GM19099 (cell line): ENCODE data around the gene CUX1.

Experiments used
- POLR2A ChIP-seq: IDR thresholded peaks from 3 replicates; pipeline ENCODE4 v1.6.1; 2011; ENCODE audit warnings: low read depth; ENCODE audit not compliant: insufficient read length; ENCODE audit errors: extremely low read depth

CUX1 gene

DNA sequence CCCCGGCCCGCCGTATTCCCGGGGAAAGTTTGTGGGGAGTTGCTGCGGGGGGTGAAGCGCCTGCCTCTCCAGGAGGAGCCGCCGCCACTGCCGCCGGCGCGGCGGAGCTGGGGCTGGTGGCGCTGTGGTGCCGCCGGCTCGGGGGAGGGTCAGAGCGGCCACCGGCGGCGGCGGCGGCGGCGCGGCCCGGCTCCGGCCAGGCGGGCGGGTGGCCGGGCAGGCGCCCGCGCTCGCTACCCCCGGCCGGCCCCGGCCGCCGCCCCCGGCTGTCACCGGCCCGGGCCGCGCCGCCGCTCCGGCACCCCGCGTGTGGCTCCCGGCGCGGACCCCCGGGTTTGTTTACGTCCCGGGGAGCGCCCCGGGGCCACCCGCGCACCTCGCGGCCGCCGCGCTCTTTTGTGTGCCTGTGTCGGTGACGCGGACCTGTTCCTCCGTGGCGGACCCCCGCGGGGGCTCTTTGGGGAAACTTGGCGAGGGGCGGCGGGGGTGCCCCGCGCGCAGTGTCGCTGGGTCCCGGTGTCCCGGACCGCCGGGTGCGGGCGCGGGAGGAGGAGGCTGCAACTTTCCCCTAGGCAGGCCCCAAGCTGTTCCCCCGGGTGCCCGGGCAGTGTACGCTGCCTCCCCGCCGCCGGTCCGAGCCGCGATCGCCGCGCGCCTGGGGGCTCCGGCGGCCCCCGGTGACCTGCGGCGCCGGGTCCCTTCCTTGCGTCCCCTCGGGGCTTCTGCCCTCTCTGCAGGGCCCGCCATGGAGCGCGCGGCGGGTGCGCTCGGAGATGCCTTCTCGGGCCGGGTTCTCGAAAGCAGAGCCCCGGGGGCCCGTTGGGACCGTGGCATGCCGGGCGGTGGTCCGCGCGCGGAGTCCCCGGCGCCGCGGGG, 593 bp upstream of the CUX1 start:
- no peak for TF ChIP-seq POLR2A

DNA sequence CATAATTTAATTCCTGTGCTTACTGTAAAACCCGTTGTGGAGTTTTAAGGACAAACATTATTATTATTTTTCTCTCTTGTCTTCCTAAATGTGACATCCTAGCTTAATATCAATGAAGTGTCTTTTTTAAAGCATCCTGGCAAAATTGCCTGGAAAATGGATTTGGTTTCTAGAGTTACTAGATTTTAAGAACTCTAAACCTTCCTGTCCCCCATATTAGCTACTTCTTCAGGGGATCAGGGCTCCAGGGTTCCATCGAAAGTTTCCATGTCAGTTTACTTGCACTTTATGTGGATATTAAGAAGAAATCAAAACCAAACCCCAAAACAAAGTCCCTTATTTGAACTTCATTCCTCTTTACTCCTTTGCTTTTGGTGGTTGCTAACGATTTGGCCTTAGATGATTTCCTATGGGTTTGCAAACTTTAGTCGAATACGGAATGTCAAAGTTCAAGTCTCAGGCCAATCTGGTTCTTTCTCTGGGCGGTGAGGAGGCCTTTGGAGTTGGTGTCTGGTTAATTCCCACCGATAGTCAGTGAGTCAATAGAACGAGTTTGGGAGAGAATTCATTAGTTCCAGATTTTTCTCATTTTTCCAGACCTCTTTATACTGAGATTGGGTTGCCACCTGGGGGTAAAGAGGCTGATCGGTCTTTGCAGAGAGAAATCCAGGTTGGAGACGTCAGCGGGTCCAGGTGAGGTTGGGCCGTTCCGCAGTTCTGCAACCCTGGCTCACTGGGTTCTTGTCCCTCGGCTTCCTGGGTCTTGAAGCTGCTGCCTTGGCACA, 1.1 kb downstream of the CUX1 start:
- no peak for TF ChIP-seq POLR2A

DNA sequence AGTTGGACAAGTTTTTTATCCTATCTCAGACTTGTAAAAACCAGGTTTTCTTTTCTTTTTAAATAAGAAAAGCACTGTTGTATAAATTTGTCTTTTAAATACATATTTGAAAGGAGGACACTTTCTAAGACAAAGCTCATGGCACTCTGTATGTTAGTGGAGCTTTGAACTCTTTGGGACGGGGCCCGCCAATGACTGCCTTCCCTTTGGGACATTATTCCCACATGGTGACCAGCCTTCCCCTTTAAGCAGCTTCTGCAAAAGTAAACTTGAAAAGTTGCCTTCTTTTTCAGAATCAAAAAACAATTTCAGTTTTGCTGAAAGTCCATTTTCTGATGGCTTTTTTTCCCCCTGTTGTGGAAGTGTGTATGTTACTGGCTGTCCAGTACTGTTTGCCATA, 1.8 kb downstream of the CUX1 start:
- TF ChIP-seq POLR2A, result no peak

DNA sequence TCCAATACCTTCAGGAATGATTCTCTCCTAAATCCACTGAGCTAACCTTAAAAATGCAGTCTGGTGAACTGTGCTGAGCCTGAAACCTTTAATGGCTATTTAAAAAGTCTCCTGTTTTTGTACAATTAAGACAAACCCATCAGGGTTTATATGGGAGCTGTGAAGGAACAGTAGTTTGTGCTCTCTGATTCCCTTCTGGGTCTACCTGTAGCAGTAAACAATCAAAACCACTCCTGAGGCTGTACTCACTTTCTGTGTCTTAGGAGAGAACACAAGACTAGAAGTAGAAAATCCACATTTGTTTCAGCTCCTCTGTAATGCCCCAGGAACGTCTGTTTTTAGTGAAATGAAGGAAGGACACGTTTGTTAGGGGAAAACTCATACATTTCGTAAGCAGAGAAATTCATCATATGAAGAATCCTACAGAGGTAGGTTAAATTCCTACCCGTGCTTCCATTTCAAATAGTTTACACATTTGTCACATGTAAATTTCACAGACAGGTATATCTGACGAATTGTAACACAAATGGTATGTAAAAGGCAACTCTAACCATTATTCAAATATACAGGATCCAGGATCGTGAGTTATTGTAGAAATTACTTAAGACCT, 2.6 kb downstream of the CUX1 start:
- no peak for TF ChIP-seq POLR2A

DNA sequence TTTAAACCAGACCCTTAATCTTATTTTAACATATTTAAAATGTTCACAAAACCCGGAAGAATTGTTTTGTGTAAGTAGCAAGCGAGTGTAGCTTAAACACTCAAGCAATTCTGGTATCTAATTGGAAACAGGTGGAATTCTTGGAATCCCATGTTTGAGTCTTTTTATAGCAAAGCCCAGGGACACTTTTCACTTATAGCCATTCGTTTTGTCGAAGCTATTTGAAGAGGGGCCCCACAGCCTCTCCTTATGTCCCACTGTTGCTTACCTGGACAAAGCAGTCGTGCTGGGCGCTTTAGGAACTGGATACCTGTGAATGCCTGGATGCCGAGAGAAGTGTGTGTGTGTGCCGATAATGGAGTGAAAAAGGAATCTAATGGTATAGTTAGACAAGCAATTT, 3.3 kb downstream of the CUX1 start:
- TF ChIP-seq POLR2A, result no peak

DNA sequence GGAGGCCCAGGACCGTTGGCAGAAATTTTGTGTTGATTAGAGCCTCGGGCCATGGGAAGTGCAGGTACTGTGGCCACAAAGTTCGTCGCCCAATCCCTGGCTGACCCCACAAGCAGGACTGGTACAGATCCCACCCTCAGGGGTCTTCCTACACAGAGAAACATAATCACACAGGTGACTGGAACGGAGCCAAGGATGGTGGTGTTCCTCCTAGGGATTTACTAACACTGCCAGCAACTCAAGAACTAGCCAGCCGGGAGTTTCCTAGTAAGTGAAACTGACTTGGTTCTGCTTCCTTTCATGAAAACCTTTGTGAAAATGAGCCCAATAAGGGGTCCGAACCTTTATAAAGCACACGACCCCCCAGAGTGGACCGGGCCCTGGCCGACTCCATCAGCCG, 5.7 kb downstream of the CUX1 start:
- no peak for TF ChIP-seq POLR2A

DNA sequence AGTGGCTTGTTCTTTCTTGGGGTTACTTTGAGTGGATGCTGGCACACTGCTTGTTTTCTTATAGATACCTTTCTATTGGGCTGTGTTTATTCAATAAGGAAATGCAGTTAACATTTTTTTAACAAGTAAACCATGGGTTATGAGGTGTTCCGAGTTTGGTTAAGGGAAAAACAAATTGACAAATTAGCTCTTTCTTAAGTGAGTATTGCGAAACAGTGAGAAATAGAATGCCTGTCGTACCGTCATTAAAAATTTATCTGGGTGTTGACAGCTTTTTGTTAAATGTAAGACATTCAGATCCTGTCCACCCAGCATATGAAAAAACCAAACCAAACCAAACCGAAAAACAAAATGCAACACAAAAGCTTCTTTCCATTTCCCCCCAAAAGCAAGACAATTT, 6.2 kb downstream of the CUX1 start:
- no peak for TF ChIP-seq POLR2A

DNA sequence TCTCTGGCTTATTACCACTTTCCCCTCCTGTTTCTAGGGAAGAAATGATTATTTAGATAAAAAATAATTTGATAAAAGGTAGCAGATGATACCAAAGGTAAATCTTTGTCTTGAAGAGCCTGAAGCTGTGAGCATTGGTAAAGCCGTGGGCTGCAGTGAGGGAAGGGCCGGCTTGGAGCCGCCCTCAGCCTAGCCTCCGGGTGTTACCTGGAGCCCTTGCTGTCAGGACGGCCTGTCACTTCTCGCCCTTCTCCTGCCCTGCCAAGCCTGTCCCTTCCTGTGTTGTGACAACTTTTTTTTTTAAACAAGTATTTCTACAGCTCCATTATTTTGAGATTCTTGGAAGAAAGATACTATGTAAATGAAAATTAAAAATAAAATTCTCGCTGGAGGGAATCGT, 7.0 kb downstream of the CUX1 start:
- no peak for TF ChIP-seq POLR2A

DNA sequence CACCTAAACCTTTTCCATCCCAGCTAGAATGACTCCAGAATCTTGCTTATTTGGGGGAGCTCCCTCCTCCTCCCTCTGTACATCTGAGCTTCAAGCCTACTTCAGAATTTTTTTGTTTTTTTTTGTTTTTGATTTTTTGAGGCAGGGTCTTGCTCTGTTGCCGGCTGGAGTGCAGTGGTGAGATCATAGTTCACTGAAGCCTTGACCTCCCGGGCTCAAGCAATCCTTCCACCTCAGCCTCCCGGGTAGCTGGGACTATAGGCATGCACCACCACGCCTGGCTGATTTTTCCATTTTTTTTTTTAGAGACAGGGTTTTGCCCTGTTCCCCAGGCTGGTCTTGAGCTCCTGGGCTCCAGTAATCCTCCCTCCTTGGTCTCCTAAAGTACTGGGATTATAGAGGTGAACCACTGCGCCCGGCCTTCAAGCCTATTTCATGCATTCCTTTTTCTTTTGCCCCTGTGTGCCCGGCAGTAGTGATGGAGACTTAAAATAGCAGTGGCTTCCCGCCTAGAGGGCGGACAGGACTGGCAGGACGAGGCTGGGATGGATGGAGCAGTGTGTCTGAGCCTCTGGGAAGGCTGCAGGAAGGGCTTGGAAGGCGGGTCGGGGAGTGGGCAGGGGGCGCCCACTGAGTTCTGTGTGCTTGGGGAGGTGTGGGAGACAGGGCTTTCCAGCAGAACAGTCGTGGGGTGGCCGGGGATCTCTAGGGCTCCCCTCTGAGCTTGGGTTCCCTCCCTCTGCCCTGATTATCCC, 8.8 kb downstream of the CUX1 start:
- TF ChIP-seq POLR2A, result no peak

DNA sequence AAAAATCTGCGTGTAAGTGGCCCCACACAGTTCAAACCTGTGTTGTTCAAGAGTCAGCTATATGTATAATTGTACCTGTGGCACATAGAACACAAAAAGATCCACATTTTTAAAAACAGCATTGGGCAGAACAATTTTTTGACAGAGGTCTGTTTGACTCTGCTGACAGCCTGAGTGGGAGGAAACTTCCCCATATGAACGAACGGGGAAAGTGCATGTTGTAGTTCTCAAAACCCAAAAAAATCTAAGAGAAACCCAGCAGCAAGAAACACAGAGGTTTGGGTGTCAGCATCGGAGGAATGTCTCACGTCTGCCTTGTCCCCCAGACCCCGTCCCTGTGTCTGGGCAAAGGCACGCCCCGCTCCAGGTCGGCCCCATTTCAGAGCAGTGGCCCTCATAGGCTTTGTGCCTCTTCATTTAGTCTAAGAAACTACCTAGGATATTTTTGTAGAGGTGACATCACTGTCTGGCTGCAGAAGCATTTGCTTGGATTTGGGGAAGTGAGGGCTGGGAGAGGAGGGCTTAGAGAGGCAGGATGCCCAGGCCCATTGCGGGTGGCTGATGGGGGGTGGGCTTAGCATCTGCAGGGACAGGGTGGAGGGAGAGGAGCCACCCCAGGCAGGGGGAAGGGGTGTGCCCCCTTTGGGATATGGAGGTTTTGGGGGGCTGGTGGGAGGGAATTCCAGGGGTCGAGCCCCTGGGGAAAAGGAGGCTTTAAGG, 11.0 kb downstream of the CUX1 start:
- TF ChIP-seq POLR2A, result no peak

DNA sequence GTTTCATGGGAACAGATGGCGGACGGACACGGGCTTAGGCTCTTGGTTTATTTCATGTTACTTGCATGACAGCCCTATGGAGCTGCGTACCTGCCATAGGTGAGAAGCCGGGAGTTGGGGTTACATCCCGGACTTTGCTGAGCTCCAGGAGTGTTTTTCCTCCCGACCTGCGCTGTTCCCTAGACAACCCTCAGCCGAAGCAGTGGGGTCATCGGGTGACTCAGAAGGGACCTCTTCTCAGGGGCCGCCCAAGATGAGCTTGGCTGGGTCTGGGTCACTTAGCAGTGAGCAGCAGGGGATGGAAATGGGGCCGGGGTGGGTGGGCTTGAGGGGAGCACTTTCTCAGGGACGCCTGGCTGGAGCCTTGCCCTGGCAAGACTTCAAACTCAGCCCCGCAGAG, 11.9 kb downstream of the CUX1 start:
- no peak for TF ChIP-seq POLR2A

DNA sequence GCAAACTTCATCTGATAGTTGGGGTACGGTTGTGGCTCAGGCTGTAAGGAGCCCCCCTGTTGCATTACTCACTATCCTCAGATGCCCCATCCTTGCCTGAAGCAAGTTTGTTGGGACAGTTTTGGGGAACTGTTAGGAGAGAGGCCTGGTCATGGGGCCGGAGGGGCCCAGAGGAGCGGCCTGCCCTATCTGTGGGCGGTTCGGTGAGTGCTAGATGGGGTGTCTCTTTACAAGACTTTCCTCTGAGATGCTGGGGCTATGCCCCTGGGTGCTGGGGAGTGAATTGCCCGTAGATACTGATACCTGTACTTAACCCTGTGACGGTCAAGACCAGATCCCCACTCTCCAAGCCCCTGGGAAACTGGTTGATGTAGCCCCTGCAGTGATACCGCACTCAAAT, 12.4 kb downstream of the CUX1 start:
- no peak for TF ChIP-seq POLR2A

DNA sequence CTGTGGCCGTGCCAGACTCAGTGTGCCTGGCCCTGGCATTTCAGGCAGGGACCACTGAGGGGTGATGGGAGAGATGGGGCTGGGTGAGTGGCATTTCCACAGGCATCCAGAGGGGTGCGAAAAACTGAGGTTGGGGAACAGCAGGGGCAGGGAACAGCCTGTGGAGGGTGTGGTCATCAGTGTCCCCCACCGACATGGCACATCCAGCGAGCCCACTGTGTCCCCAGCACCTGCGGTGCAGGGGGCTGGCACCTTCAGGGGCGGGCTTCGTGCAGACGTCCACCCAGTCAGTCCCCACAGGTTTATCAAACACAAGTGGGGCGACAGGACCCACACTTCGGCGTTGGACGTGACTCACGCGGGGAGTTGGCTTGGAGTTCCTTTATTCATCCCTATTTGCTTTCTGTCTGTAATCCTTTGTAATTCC, 14.8 kb downstream of the CUX1 start:
- no peak for TF ChIP-seq POLR2A

DNA sequence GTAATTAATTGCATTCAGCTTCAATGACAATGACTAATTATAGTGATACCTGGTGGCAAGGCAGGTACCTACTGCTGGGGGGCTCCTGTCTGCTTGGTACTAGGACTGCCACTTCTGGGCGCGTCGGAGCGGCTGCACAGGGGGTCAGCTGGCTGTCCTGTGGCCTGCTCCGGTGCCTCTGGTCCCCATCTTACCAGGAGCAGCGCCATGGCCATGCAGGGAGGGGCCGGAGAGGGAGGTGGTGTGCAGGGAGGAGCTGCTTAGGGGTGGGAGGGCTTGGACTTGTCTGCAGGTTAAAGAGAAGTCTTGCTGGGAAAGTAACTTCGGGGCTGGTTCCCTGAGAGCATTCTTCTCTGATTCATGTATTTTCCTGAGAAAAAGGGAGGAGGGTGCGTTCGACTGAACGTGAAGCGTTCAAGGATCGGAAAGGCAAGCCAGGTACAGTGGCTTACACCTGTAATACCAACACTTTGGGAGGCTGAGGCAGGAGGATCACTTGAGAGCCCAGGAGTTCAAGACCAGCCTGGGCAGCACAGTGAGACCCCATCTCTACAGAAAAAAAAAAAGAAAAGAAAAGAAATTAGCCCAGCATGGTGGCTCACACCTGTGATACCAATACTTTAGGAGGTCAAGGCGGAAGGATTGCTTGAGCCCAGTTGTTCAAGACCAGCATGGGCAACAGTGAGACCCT, 15.4 kb downstream of the CUX1 start:
- no peak for TF ChIP-seq POLR2A
